ENCODE measurements around the gene CPNE8.

DNA sequence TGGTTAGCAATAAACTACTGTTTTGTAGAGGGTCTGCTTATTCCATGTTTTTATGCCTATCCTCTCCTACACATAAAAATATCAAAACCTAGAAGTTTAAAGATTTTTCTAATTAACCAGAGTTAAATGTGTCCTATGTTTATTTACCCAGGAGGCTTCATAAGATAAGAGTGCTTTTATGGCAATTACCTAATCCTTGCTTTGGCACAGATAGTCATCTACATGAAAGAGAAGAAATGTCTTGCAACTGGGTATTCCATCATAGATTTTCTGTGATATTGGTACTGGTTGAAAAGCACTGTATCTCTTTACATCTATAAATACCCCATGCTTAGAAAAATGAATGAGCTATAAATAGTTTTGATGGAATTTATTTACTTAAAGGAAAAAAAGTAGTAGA lies 277.1 kb downstream of the CPNE8 start:
- TF ChIP-seq, protein P1, sequence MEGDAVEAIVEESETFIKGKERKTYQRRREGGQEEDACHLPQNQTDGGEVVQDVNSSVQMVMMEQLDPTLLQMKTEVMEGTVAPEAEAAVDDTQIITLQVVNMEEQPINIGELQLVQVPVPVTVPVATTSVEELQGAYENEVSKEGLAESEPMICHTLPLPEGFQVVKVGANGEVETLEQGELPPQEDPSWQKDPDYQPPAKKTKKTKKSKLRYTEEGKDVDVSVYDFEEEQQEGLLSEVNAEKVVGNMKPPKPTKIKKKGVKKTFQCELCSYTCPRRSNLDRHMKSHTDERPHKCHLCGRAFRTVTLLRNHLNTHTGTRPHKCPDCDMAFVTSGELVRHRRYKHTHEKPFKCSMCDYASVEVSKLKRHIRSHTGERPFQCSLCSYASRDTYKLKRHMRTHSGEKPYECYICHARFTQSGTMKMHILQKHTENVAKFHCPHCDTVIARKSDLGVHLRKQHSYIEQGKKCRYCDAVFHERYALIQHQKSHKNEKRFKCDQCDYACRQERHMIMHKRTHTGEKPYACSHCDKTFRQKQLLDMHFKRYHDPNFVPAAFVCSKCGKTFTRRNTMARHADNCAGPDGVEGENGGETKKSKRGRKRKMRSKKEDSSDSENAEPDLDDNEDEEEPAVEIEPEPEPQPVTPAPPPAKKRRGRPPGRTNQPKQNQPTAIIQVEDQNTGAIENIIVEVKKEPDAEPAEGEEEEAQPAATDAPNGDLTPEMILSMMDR (IDR thresholded peaks at IDR 0.05), result no peak
- TF ChIP-seq POLR2A (IDR thresholded peaks at IDR 0.05), result no peak
- TF ChIP-seq EP300 (IDR thresholded peaks at IDR 0.05), result no peak

Data from ovary (tissue), 3 donors.